SK-N-SH (cell line): Measurements from ENCODE around the gene TRIM47. TPM values are rescaled to one million over a fixed set of nuclear protein-coding genes. Genes with fewer than 3 reads are reported as not detected.
A peak's percentile ranks its signal among the peaks of the same experiment; 100 is the strongest.
"Not testable (repeated sequence)": the region's sequence is repeated elsewhere in the genome, so short reads cannot be mapped to it uniquely, and the experiment has no call there.

Experiments
- CTCF ChIA-PET: fragments of 300-600, 350-600 bp; formaldehyde crosslinking; extraction: SDS; loops from one replicate; lab custom pipeline; 2021; lab: Yijun Ruan, JAX
- POLR2A ChIA-PET: fragments of 350-600 bp; sonication (Branson Sonifier 250); formaldehyde crosslinking; extraction: SDS; loops from one replicate; lab custom pipeline; 2020; ENCODE audit warnings: antibody characterized with exemption, inconsistent platforms; lab: Yijun Ruan, JAX
- DNase-seq: peaks from one replicate; pipeline ENCODE4 v3.0.0; 2012
- H2AFZ ChIP-seq: fragments of 200-600 bp; sonication (generic); 2 replicates; pipeline ENCODE4 v1.8.1; 2016; ENCODE audit warnings: antibody characterized with exemption, mild to moderate bottlenecking, low read depth
- H3F3A ChIP-seq: fragments of 200-600 bp; sonication (generic); replicated peaks from 2 replicates; pipeline ENCODE3; 2016; ENCODE audit warnings: antibody characterized with exemption, mild to moderate bottlenecking; ENCODE audit not compliant: insufficient read depth
- H3K27ac ChIP-seq, 2 experiments: fragments of 200-500 bp in 1 of 2; fragments of 200-600 bp in 1 of 2; sonication (Bioruptor generic) in 1 of 2; sonication (generic), shearing (Covaris generic) in 1 of 2; 2 replicates each; pipeline versions ENCODE4 v1.5.1 to v1.6.1; 2014 to 2016; ENCODE audit warnings: low read depth in 2 of 2, inconsistent platforms in 1 of 2, low read length in 1 of 2, mild to moderate bottlenecking in 1 of 2, mixed read lengths in 1 of 2
- H3K27me3 ChIP-seq: fragments of 200-600 bp; sonication (generic), shearing (Covaris generic); 2 replicates; pipeline ENCODE4 v1.6.1; 2016; ENCODE audit warnings: mixed run types; ENCODE audit not compliant: insufficient read depth
- H3K36me3 ChIP-seq, 2 experiments: fragments of 200-500 bp in 1 of 2; fragments of 200-600 bp in 1 of 2; sonication (Bioruptor generic) in 1 of 2; sonication (generic) in 1 of 2; replicated peaks in 1 of 2; 2 replicates each; pipeline versions ENCODE3 to v1.5.1; 2014 to 2016; ENCODE audit warnings: low read length in 1 of 2, mild to moderate bottlenecking in 1 of 2; ENCODE audit not compliant: insufficient read depth in 2 of 2, control insufficient read depth in 1 of 2
- H3K4me1 ChIP-seq, 2 experiments: fragments of 200-500 bp in 1 of 2; fragments of 200-600 bp in 1 of 2; sonication (Bioruptor generic) in 1 of 2; sonication (generic), shearing (Covaris generic) in 1 of 2; 2 replicates each; pipeline versions ENCODE4 v1.5.1 to v1.6.1; 2014 to 2016; ENCODE audit warnings: low read depth in 1 of 2, low read length in 1 of 2, mixed run types in 1 of 2; ENCODE audit not compliant: insufficient read depth in 2 of 2, control insufficient read depth in 1 of 2
- H3K4me2 ChIP-seq: fragments of 200-600 bp; sonication (generic), shearing (Covaris generic); 2 replicates; pipeline ENCODE4 v1.6.1; 2017; ENCODE audit warnings: mixed run types
- H3K4me3 ChIP-seq, 2 experiments: fragments of 200-500 bp in 1 of 2; fragments of 200-600 bp in 1 of 2; sonication (Bioruptor generic) in 1 of 2; sonication (generic), shearing (Covaris generic) in 1 of 2; 2 replicates each; pipeline versions ENCODE4 v1.5.1 to v1.8.1; 2014 to 2016; ENCODE audit warnings: low read depth in 2 of 2, inconsistent platforms in 1 of 2, low read length in 1 of 2, mild to moderate bottlenecking in 1 of 2, mixed read lengths in 1 of 2, moderate library complexity in 1 of 2
- H3K79me2 ChIP-seq: fragments of 200-600 bp; sonication (generic); 2 replicates; pipeline ENCODE4 v1.8.1; 2017; ENCODE audit warnings: mild to moderate bottlenecking; ENCODE audit not compliant: insufficient read depth
- H3K9ac ChIP-seq: fragments of 200-600 bp; sonication (generic); 2 replicates; pipeline ENCODE4 v1.6.1; 2017; ENCODE audit warnings: mixed run types
- H3K9me2 ChIP-seq: fragments of 200-600 bp; sonication (generic); 2 replicates; pipeline ENCODE4 v1.6.1; 2017; ENCODE audit warnings: mixed run types
- H3K9me3 ChIP-seq: fragments of 200-600 bp; sonication (generic); 2 replicates; pipeline ENCODE4 v1.6.1; 2017; ENCODE audit warnings: mixed run types, mild to moderate bottlenecking, moderate library complexity
- H4K20me1 ChIP-seq: fragments of 200-600 bp; sonication (generic); 2 replicates; pipeline ENCODE4 v1.6.1; 2017; ENCODE audit warnings: mild to moderate bottlenecking, mixed run types; ENCODE audit not compliant: insufficient read depth
- ELF1 ChIP-seq: IDR thresholded peaks from 2 replicates; pipeline ENCODE4 v1.4.0; 2012
- EP300 ChIP-seq, 2 experiments: IDR thresholded peaks; 2 replicates each; pipeline versions ENCODE4 v1.4.0 to v1.6.1; 2012; ENCODE audit warnings: borderline replicate concordance in 1 of 2, low read depth in 1 of 2, low read length in 1 of 2
- FOSL2 ChIP-seq: IDR thresholded peaks from 2 replicates; pipeline ENCODE4 v1.4.0; 2012; ENCODE audit warnings: low read depth, mild to moderate bottlenecking, moderate library complexity, borderline replicate concordance
- FOXJ3 ChIP-seq: sonication (generic); formaldehyde crosslinking; IDR thresholded peaks from 2 replicates; pipeline ENCODE4 v1.5.1; 2020; ENCODE audit warnings: mild to moderate bottlenecking, missing genetic modification reagents
- FOXM1 ChIP-seq: IDR thresholded peaks from 2 replicates; pipeline ENCODE4 v1.4.0; 2012; ENCODE audit warnings: low read depth, mild to moderate bottlenecking
- MXI1 ChIP-seq: IDR thresholded peaks from 2 replicates; pipeline ENCODE4 v1.6.1; 2012; ENCODE audit warnings: mild to moderate bottlenecking, low read depth, low read length, improper control_type of control experiment
- NRF1 ChIP-seq: IDR thresholded peaks from 2 replicates; pipeline ENCODE4 v1.6.1; 2012; ENCODE audit warnings: low read depth, mild to moderate bottlenecking, low read length
- RAD21 ChIP-seq: IDR thresholded peaks from 2 replicates; pipeline ENCODE4 v1.6.1; 2012; ENCODE audit warnings: mild to moderate bottlenecking, low read length
- RCOR1 ChIP-seq: fragments of 150-350 bp; IDR thresholded peaks from 2 replicates; pipeline ENCODE4 v1.6.1; 2017; ENCODE audit warnings: antibody characterized with exemption, low read length
- RXRA ChIP-seq: IDR thresholded peaks from 2 replicates; pipeline ENCODE4 v1.4.0; 2012; ENCODE audit warnings: low read depth, mild to moderate bottlenecking, borderline replicate concordance
- SIN3A ChIP-seq: IDR thresholded peaks from 2 replicates; pipeline ENCODE4 v1.6.1; 2012; ENCODE audit warnings: low read depth, mild to moderate bottlenecking, low read length, moderate library complexity, borderline replicate concordance
- SMC3 ChIP-seq: IDR thresholded peaks from 2 replicates; pipeline ENCODE4 v1.6.1; 2012; ENCODE audit warnings: low read depth, low read length, improper control_type of control experiment
- TCF12 ChIP-seq: IDR thresholded peaks from 2 replicates; pipeline ENCODE4 v1.4.0; 2012
- YY1 ChIP-seq: IDR thresholded peaks from 2 replicates; pipeline ENCODE4 v1.4.0; 2012; ENCODE audit warnings: low read depth, mild to moderate bottlenecking
- WGBS: methylation state at CpG from one replicate; pipeline ENCODE4 v1.1.6; 2017; ENCODE audit warnings: low lambda C conversion rate; 5-methylcytosine and 5-hydroxymethylcytosine counted together
- polyA plus RNA-seq, 3 experiments: library from polyadenylated mRNA; depleted of rRNA; stranded (reverse); fragments of >200 nt; gene quantifications; 2 replicates each; pipeline ENCODE4 v1.2.3, GENCODE V29; 2012
- TF ChIP-seq, protein P1 (sequence below): fragments of 150-350 bp; IDR thresholded peaks from 2 replicates; pipeline ENCODE4 v1.6.1; 2017; ENCODE audit warnings: antibody characterized with exemption, low read length, low read depth, borderline replicate concordance
- TF ChIP-seq, protein P2 (sequence below): IDR thresholded peaks from 2 replicates; pipeline ENCODE4 v1.4.0; 2012; ENCODE audit warnings: low read depth
- TF ChIP-seq, protein P3 (sequence below): IDR thresholded peaks from 2 replicates; pipeline ENCODE4; 2012
- TF ChIP-seq, protein P4 (sequence below): fragments of 200-600 bp; sonication (generic); IDR thresholded peaks from 2 replicates; pipeline ENCODE4 v1.6.1; 2017; ENCODE audit warnings: antibody characterized with exemption, mild to moderate bottlenecking, moderate library complexity
- TF ChIP-seq, protein P5 (sequence below): IDR thresholded peaks from 2 replicates; pipeline ENCODE4 v1.4.0; 2012; ENCODE audit warnings: low read depth, borderline replicate concordance
- TF ChIP-seq, protein P6 (sequence below): fragments of 150-350 bp; IDR thresholded peaks from 2 replicates; pipeline ENCODE4 v1.6.1; 2016; ENCODE audit warnings: mild to moderate bottlenecking, low read depth, low read length

TRIM47 gene
- polyA plus RNA-seq, 1 of the 3 experiments (the other 2 are of a cell fraction): 5.1 TPM

DNA sequence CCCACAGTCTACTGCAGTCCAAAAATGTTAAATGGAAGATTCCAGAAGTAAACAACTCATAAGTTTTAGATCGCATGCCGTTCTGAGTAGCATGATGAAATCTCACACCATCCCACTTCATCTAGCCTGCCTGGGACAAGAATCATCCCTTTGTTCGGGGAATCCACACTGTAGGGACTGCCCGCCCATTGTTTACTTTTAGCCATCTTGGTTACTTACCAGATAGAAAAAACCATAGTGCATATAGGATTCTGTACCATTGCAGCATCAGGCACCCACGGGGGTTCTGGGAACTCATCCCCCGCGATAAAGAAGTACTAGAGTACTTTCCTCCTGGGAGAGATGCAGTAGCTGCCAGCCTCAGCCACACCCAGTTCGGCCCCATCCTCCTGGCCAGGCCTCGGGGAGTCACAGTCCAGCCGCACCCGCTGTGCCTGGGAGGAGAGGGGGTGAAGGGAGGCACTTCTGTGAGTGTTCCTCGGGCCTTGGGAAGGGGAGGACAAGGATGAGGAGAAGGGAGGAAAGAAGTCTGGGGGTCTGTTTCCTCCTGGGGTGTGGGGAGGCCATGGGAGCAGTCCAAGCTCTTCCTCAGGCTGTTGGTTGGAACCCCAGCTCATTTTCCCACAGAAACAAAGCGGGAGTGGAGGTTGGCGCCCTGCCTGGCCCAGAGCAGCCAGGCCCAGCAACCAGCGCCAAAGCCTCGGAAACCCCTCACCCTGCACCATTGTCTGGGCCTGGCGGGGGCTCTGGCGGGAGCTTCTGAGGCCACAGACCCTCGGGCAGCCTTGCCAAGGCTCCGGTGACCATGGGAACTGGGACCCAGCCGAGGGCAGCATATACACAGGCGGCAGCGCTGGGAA lies 8.9 kb downstream of the TRIM47 start:
- POLR2A ChIA-PET: interaction anchor here (0.9 kb wide), 1 partner anchor 8 kb away, joined by 4 read pairs; no protein-coding TSS in a partner anchor

DNA sequence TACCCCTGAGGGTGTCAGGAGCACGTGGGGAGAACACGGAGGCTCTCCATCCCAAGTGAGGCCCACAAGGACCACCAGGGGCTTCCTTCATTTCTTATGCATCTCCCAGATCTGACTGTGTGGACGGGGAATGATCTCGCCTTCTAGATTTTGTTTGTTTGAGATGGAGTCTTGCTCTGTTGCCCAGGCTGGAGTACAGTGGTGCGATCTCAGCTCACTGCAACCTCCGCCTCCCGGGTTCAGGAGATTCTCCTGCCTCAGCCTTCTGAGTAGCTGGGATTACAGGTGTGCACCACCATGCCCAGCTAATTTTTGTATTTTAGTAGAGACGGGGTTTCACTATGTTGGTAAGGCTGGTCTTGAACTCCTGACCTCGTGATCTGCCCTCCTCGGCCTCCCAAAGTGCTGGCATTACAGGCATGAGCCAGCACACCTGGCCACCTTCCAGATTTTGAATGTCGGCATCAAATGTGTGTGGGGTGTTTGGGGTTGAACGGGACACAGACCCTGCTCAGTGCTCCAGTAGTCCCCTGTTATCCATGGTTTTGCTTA lies 9.6 kb downstream of the TRIM47 start:
- POLR2A ChIA-PET: interaction anchor here (0.9 kb wide), 1 partner anchor 9 kb away, joined by 4 read pairs; no protein-coding TSS in a partner anchor
- not testable (repeated sequence) for H3K27ac ChIP-seq, H3K4me1 ChIP-seq, DNase-seq, H4K20me1 ChIP-seq, H3K36me3 ChIP-seq, H2AFZ ChIP-seq, H3K9me3 ChIP-seq, H3K4me2 ChIP-seq, H3K9ac ChIP-seq, H3F3A ChIP-seq, H3K79me2 ChIP-seq, H3K27me3 ChIP-seq, H3K9me2 ChIP-seq, H3K4me3 ChIP-seq
- CTCF ChIA-PET: interaction anchor here (1.7 to 5.6 kb wide), 5 partner anchors 8 to 86 kb away, joined by 4 to 42 read pairs (median 15); partner anchors contain the start of genes TRIM47 and WBP2
- WGBS: 92% methylated on average over 12 of the region's 12 CpGs

More for the DNA sequence above, 8.9 kb downstream of the TRIM47 start:
- Histone ChIP-seq H3K27me3 (no peaks in the 10 kb centered on the region), H3K27ac (no peak overlapping the region), H3K79me2 (no peaks in the 10 kb centered on the region)
- TF ChIP-seq FOXJ3 (CRISPR knock-in tag) (no peak), TCF12 (no peak), SIN3A (no peak), FOSL2 (no peak), ELF1 (no peak), RAD21 (no peak), MXI1 (no peak), FOXM1 (no peak), YY1 (no peak), EP300 (IDR thresholded peaks at IDR 0.05; ENCODE audit: borderline replicate concordance in 1 of 2, low read depth in 1 of 2, low read length in 1 of 2) (no peak), SMC3 (no peak), NRF1 (no peak), RXRA (no peak), RCOR1 (no peak)
- TF ChIP-seq, protein P1, sequence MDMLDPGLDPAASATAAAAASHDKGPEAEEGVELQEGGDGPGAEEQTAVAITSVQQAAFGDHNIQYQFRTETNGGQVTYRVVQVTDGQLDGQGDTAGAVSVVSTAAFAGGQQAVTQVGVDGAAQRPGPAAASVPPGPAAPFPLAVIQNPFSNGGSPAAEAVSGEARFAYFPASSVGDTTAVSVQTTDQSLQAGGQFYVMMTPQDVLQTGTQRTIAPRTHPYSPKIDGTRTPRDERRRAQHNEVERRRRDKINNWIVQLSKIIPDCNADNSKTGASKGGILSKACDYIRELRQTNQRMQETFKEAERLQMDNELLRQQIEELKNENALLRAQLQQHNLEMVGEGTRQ: no peak
- TF ChIP-seq, protein P2, sequence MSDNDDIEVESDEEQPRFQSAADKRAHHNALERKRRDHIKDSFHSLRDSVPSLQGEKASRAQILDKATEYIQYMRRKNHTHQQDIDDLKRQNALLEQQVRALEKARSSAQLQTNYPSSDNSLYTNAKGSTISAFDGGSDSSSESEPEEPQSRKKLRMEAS: no peak
- TF ChIP-seq, protein P3, sequence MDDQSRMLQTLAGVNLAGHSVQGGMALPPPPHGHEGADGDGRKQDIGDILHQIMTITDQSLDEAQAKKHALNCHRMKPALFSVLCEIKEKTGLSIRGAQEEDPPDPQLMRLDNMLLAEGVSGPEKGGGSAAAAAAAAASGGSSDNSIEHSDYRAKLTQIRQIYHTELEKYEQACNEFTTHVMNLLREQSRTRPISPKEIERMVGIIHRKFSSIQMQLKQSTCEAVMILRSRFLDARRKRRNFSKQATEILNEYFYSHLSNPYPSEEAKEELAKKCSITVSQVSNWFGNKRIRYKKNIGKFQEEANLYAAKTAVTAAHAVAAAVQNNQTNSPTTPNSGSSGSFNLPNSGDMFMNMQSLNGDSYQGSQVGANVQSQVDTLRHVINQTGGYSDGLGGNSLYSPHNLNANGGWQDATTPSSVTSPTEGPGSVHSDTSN: no peak
- TF ChIP-seq, protein P4, sequence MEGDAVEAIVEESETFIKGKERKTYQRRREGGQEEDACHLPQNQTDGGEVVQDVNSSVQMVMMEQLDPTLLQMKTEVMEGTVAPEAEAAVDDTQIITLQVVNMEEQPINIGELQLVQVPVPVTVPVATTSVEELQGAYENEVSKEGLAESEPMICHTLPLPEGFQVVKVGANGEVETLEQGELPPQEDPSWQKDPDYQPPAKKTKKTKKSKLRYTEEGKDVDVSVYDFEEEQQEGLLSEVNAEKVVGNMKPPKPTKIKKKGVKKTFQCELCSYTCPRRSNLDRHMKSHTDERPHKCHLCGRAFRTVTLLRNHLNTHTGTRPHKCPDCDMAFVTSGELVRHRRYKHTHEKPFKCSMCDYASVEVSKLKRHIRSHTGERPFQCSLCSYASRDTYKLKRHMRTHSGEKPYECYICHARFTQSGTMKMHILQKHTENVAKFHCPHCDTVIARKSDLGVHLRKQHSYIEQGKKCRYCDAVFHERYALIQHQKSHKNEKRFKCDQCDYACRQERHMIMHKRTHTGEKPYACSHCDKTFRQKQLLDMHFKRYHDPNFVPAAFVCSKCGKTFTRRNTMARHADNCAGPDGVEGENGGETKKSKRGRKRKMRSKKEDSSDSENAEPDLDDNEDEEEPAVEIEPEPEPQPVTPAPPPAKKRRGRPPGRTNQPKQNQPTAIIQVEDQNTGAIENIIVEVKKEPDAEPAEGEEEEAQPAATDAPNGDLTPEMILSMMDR: no peak
- TF ChIP-seq, protein P5, sequence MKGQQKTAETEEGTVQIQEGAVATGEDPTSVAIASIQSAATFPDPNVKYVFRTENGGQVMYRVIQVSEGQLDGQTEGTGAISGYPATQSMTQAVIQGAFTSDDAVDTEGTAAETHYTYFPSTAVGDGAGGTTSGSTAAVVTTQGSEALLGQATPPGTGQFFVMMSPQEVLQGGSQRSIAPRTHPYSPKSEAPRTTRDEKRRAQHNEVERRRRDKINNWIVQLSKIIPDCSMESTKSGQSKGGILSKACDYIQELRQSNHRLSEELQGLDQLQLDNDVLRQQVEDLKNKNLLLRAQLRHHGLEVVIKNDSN: no peak
- TF ChIP-seq, protein P6, sequence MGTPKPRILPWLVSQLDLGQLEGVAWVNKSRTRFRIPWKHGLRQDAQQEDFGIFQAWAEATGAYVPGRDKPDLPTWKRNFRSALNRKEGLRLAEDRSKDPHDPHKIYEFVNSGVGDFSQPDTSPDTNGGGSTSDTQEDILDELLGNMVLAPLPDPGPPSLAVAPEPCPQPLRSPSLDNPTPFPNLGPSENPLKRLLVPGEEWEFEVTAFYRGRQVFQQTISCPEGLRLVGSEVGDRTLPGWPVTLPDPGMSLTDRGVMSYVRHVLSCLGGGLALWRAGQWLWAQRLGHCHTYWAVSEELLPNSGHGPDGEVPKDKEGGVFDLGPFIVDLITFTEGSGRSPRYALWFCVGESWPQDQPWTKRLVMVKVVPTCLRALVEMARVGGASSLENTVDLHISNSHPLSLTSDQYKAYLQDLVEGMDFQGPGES: no peak
- TF ChIP-seq, all 33 proteins: peak for 0
- no peak overlapping the region for H2AFZ ChIP-seq
- peak; percentile 53 for DNase-seq
- H3K4me1 ChIP-seq: peaks cover 7 to 9% of the 10 kb centered on the region in 2 experiments; a peak in 3 of 4 replicates
- WGBS: 87% methylated on average over 23 of the region's 23 CpGs
- H3K9me2 ChIP-seq: no peaks in the 10 kb centered on the region
- no peak overlapping the region for H3K4me2 ChIP-seq
- CTCF ChIA-PET: interaction anchor here (1.1 to 5.6 kb wide), 4 partner anchors 9 to 86 kb away, joined by 4 to 42 read pairs (median 6); partner anchors contain the start of genes TRIM65 and WBP2
- no peak overlapping the region for H3K9ac ChIP-seq
- H3K9me3 ChIP-seq: no peaks in the 10 kb centered on the region
- H3K4me3 ChIP-seq: no peak overlapping the region
- H3F3A ChIP-seq: no peaks in the 10 kb centered on the region
- H4K20me1 ChIP-seq: no peaks in the 10 kb centered on the region
- H3K36me3 ChIP-seq: no peaks in the 10 kb centered on the region
